Osteoblast (primary cell): Measurements from ENCODE around the gene CHD2. TPM values are rescaled to one million over a fixed set of nuclear protein-coding genes. Genes with fewer than 3 reads are reported as not detected.

Experiments
- DNase-seq: peaks from one replicate; pipeline ENCODE4 v3.0.0; 2011; ENCODE audit warnings: low spot score, mixed read lengths; ENCODE audit not compliant: insufficient read length; ENCODE audit errors: missing footprints
- H2AFZ ChIP-seq: 2 replicates; pipeline ENCODE4 v1.6.0; 2011; ENCODE audit warnings: mild to moderate bottlenecking, low read length
- H3K27ac ChIP-seq: 2 replicates; pipeline ENCODE4 v1.5.1; 2011; ENCODE audit warnings: mild to moderate bottlenecking, low read depth, low read length, moderate library complexity
- H3K27me3 ChIP-seq: 2 replicates; pipeline ENCODE4 v1.6.0; 2012; ENCODE audit warnings: mild to moderate bottlenecking, control low read depth, inconsistent platforms, low read length, moderate library complexity; ENCODE audit not compliant: insufficient read depth
- H3K36me3 ChIP-seq: 2 replicates; pipeline ENCODE4 v1.5.1; 2011; ENCODE audit warnings: mild to moderate bottlenecking, low read length, control low read depth, moderate library complexity; ENCODE audit not compliant: insufficient read depth
- H3K4me1 ChIP-seq: 2 replicates; pipeline ENCODE4 v1.5.1; 2011; ENCODE audit warnings: mild to moderate bottlenecking, low read length, control low read depth, moderate library complexity; ENCODE audit not compliant: insufficient read depth
- H3K4me2 ChIP-seq: 2 replicates; pipeline ENCODE4 v1.6.0; 2011; ENCODE audit warnings: mild to moderate bottlenecking, low read length; ENCODE audit not compliant: insufficient read depth
- H3K4me3 ChIP-seq: fragments of 200-600 bp; sonication (generic); 3 replicates; pipeline ENCODE4 v1.5.1; 2012; ENCODE audit warnings: mild to moderate bottlenecking, low read length, inconsistent platforms; ENCODE audit not compliant: insufficient read depth
- H3K79me2 ChIP-seq: 2 replicates; pipeline ENCODE4 v1.6.0; 2012; ENCODE audit warnings: mild to moderate bottlenecking, low read length, control low read depth, inconsistent platforms; ENCODE audit not compliant: insufficient read depth
- H3K9me3 ChIP-seq: 2 replicates; pipeline ENCODE4 v1.5.1; 2011; ENCODE audit warnings: low read depth, low read length, control low read depth
- H4K20me1 ChIP-seq: 2 replicates; pipeline ENCODE4 v1.6.0; 2012; ENCODE audit warnings: mild to moderate bottlenecking, low read length, control low read depth; ENCODE audit not compliant: insufficient read depth
- total RNA-seq: library from RNA; depleted of rRNA; stranded (reverse); fragments of >200 nt; gene quantifications from 2 replicates; pipeline ENCODE4 v1.2.3, GENCODE V29; 2012
- TF ChIP-seq, protein P1 (sequence below): IDR thresholded peaks from 2 replicates; pipeline ENCODE4 v1.5.1; 2011; ENCODE audit warnings: mild to moderate bottlenecking, low read depth, low read length, moderate library complexity; ENCODE audit errors: extremely low read depth

CHD2 gene
- total RNA-seq, 1 donor, result 98.8 TPM

DNA sequence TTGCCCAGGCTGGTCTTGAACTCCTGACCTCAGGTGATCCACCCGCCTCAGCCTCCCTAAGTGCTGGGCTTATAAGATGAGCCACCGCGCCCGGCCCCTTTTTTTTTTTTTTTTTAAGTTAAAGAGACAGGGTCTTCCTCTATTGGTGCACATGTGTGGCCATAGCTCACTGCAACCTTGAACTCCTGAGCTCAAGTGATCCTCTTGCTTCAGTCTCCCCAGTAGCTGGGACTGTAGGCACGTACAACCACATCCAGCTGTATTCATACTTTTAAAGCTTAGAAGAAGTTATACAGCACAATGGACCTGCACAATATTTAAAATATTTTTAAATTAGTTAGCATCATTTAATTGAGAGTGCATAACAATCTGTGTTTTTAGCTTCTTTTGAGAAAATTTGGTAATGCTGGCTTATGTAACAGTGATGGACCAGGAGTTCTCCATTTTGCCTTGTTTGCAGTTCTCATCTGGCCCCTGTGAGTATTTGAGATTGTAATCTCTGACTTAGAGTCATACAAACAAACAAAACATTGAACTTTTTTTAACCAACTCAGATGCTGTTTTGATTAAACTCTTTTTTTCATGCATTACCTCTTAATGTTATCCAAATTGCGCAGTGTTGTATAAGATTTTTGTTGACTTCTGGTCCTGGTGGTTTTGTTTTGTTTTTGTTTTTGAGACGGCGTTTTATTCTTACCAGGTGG lies 33.0 kb downstream of the CHD2 start:
- H3K4me2 ChIP-seq, result no peak overlapping the region

DNA sequence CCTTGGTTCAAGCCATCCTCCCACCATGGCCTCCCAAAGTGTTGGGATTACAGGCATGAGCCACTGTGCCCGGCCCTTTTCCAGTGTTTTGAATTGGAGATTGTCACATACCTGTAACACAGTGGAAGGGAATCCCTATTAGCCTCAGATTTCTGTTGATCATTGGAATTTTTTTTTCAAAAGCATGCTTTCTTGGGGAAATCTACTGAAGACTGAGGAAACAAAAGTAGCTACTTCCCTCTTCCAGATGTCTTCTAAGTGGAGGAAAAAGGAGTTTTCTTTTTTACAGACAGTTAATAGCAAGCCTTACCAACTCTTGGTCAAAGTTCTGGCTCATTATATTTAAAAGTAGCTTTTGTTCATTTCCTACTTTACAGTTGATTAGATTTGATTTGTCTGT lies 33.7 kb downstream of the CHD2 start:
- H3K79me2 ChIP-seq, result peaks cover 75% of the 10 kb centered on the region
- no peak overlapping the region for H3K27ac ChIP-seq
- no peaks in the 10 kb centered on the region for H3K27me3 ChIP-seq
- no peaks in the 10 kb centered on the region for H3K9me3 ChIP-seq
- no peak overlapping the region for H2AFZ ChIP-seq
- no peak for DNase-seq
- H3K4me3 ChIP-seq, result no peak overlapping the region
- TF ChIP-seq, protein P1, sequence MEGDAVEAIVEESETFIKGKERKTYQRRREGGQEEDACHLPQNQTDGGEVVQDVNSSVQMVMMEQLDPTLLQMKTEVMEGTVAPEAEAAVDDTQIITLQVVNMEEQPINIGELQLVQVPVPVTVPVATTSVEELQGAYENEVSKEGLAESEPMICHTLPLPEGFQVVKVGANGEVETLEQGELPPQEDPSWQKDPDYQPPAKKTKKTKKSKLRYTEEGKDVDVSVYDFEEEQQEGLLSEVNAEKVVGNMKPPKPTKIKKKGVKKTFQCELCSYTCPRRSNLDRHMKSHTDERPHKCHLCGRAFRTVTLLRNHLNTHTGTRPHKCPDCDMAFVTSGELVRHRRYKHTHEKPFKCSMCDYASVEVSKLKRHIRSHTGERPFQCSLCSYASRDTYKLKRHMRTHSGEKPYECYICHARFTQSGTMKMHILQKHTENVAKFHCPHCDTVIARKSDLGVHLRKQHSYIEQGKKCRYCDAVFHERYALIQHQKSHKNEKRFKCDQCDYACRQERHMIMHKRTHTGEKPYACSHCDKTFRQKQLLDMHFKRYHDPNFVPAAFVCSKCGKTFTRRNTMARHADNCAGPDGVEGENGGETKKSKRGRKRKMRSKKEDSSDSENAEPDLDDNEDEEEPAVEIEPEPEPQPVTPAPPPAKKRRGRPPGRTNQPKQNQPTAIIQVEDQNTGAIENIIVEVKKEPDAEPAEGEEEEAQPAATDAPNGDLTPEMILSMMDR, result no peak
- H4K20me1 ChIP-seq, result peaks cover 18% of the 10 kb centered on the region
- H3K36me3 ChIP-seq, result peaks cover 91% of the 10 kb centered on the region
- H3K4me2 ChIP-seq, result no peak overlapping the region
- H3K4me1 ChIP-seq, result peaks cover 27% of the 10 kb centered on the region

More for the DNA sequence above, 33.0 kb downstream of the CHD2 start:
- H4K20me1 ChIP-seq, result peaks cover 18% of the 10 kb centered on the region
- DNase-seq, result no peak
- no peak overlapping the region for H3K4me3 ChIP-seq
- H3K4me1 ChIP-seq, result peaks cover 33% of the 10 kb centered on the region
- H3K27me3 ChIP-seq, result no peaks in the 10 kb centered on the region
- peaks cover 91% of the 10 kb centered on the region for H3K36me3 ChIP-seq
- peaks cover 76% of the 10 kb centered on the region for H3K79me2 ChIP-seq
- no peak overlapping the region for H2AFZ ChIP-seq
- H3K27ac ChIP-seq, result peak overlapping the region; percentile 3
- TF ChIP-seq, protein P1, result no peak
- no peaks in the 10 kb centered on the region for H3K9me3 ChIP-seq

DNA sequence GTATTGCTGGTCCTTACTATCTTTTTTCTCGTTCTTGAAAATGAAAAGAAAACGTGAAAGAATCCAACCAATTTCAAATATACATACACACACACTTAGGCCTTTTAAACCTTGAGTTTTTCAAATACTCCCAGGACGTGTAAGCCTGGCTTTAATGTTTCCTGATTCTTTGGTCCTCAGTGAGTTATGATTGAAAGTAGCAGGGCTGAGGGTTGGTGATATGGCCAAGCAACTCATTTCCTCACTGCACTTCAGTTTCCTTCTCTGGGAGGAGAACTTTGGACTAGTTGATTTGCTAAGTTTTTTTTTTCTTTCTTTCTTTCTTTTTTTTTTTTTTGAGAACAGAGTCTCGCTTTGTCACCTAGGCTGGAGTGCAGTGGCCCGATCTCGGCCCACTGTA lies 34.6 kb downstream of the CHD2 start:
- peaks cover 91% of the 10 kb centered on the region for H3K36me3 ChIP-seq
- H3K79me2 ChIP-seq, result peaks cover 80% of the 10 kb centered on the region
- no peak for DNase-seq
- H2AFZ ChIP-seq, result no peak overlapping the region
- peaks cover 18% of the 10 kb centered on the region for H3K4me1 ChIP-seq
- no peak overlapping the region for H3K4me3 ChIP-seq
- no peak overlapping the region for H3K4me2 ChIP-seq
- H3K27me3 ChIP-seq, result no peaks in the 10 kb centered on the region
- no peak overlapping the region for H3K27ac ChIP-seq
- TF ChIP-seq, protein P1, result no peak
- no peaks in the 10 kb centered on the region for H3K9me3 ChIP-seq
- H4K20me1 ChIP-seq, result peaks cover 18% of the 10 kb centered on the region

DNA sequence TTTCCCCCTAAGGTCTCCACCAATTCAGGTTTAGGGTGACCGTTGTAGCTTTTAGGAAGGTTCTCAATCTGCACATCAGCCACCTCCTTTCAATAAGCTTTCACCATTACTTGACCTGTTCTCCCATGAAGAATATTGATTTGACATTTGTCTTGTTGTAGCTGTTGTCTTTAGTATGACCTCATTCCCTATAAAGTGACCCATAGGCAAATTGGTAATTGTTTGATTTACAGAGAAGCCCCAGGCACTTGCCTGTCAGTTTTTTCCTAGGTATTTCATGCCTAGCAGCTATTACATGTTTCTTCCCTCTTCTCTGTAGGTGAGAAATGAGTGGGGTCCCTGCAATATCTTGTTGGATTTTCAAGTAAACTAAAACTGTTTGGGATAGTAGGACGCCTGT lies 36.0 kb downstream of the CHD2 start:
- no peak for DNase-seq
- H3K9me3 ChIP-seq, result no peaks in the 10 kb centered on the region
- no peak overlapping the region for H3K4me2 ChIP-seq
- peaks cover 4% of the 10 kb centered on the region for H3K4me1 ChIP-seq
- peaks cover 8% of the 10 kb centered on the region for H4K20me1 ChIP-seq
- no peak overlapping the region for H3K27ac ChIP-seq
- no peak overlapping the region for H3K4me3 ChIP-seq
- TF ChIP-seq, protein P1, result no peak
- H3K79me2 ChIP-seq, result peaks cover 78% of the 10 kb centered on the region
- H2AFZ ChIP-seq, result no peak overlapping the region
- peaks cover 91% of the 10 kb centered on the region for H3K36me3 ChIP-seq
- H3K27me3 ChIP-seq, result no peaks in the 10 kb centered on the region
